Measurements from ENCODE around the gene SH3BGRL2. TPM values are rescaled to one million over a fixed set of nuclear protein-coding genes. Genes with fewer than 3 reads are reported as not detected.

The SH3BGRL2 gene
- total and polyA plus RNA-seq, 4 donors = 23.8 to 71.3 (median 34.3) TPM

DNA sequence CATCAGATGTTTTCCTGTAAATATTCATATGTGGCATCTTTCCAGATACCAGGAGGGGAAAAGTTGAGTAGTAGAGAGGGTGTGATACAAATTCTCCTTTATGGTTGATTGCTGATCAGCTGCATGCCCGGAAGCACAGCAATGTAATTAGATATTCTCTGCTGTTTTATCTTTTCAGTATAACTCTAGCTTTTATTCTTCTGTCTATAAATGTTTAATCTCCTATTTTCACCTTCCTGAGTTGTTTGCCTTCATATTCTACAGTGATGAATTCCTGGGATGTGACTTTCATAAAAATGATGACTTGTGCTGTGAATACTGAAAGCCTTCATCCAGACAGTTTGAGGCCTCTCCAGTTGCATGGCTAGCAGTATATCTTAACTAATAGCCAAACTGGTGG is 53.7 kb downstream of the SH3BGRL2 start:
- H3K9ac ChIP-seq (ENCODE audit: low read depth in 1 of 2, low read length in 2 of 2) = no peak overlapping the region
- TF ChIP-seq JUND (IDR thresholded peaks at IDR 0.05) (no peak), EGR1 (IDR thresholded peaks at IDR 0.05; ENCODE audit: low read depth in 2 of 2) (no peak)
- TF ChIP-seq, protein P1, sequence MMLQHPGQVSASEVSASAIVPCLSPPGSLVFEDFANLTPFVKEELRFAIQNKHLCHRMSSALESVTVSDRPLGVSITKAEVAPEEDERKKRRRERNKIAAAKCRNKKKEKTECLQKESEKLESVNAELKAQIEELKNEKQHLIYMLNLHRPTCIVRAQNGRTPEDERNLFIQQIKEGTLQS (IDR thresholded peaks at IDR 0.05) = no peak
- TF ChIP-seq, protein P2, sequence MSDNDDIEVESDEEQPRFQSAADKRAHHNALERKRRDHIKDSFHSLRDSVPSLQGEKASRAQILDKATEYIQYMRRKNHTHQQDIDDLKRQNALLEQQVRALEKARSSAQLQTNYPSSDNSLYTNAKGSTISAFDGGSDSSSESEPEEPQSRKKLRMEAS (IDR thresholded peaks at IDR 0.05) = no peak
- TF ChIP-seq, protein P3, sequence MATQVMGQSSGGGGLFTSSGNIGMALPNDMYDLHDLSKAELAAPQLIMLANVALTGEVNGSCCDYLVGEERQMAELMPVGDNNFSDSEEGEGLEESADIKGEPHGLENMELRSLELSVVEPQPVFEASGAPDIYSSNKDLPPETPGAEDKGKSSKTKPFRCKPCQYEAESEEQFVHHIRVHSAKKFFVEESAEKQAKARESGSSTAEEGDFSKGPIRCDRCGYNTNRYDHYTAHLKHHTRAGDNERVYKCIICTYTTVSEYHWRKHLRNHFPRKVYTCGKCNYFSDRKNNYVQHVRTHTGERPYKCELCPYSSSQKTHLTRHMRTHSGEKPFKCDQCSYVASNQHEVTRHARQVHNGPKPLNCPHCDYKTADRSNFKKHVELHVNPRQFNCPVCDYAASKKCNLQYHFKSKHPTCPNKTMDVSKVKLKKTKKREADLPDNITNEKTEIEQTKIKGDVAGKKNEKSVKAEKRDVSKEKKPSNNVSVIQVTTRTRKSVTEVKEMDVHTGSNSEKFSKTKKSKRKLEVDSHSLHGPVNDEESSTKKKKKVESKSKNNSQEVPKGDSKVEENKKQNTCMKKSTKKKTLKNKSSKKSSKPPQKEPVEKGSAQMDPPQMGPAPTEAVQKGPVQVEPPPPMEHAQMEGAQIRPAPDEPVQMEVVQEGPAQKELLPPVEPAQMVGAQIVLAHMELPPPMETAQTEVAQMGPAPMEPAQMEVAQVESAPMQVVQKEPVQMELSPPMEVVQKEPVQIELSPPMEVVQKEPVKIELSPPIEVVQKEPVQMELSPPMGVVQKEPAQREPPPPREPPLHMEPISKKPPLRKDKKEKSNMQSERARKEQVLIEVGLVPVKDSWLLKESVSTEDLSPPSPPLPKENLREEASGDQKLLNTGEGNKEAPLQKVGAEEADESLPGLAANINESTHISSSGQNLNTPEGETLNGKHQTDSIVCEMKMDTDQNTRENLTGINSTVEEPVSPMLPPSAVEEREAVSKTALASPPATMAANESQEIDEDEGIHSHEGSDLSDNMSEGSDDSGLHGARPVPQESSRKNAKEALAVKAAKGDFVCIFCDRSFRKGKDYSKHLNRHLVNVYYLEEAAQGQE (IDR thresholded peaks at IDR 0.05) = no peak
- H3K4me1 ChIP-seq (ENCODE audit: control insufficient read depth in 4 of 4, insufficient read depth in 4 of 4, low read length in 3 of 4) = peaks cover 0 to 3% (median 1%) of the 10 kb centered on the region in 4 donors
- WGBS = 88% methylated on average over 1 of the region's 1 CpG
- DNase-seq (ENCODE audit: low spot score) = no peak
- H3K9me3 ChIP-seq (ENCODE audit: control insufficient read depth in 4 of 4, low read length in 3 of 4) = no peaks in the 10 kb centered on the region
- no peaks in the 10 kb centered on the region for H3K27me3 ChIP-seq (ENCODE audit: control insufficient read depth in 4 of 4, insufficient read depth in 4 of 4, low read length in 3 of 4)
- H3K27ac ChIP-seq (ENCODE audit: low read depth in 1 of 2, low read length in 2 of 2) = no peak overlapping the region
- H3K4me3 ChIP-seq (ENCODE audit: low read depth in 1 of 3, low read length in 3 of 3) = no peak overlapping the region
- H3K36me3 ChIP-seq (ENCODE audit: control insufficient read depth in 4 of 4, insufficient read depth in 3 of 4, low read depth in 1 of 4, low read length in 3 of 4) = no peaks in the 10 kb centered on the region

DNA sequence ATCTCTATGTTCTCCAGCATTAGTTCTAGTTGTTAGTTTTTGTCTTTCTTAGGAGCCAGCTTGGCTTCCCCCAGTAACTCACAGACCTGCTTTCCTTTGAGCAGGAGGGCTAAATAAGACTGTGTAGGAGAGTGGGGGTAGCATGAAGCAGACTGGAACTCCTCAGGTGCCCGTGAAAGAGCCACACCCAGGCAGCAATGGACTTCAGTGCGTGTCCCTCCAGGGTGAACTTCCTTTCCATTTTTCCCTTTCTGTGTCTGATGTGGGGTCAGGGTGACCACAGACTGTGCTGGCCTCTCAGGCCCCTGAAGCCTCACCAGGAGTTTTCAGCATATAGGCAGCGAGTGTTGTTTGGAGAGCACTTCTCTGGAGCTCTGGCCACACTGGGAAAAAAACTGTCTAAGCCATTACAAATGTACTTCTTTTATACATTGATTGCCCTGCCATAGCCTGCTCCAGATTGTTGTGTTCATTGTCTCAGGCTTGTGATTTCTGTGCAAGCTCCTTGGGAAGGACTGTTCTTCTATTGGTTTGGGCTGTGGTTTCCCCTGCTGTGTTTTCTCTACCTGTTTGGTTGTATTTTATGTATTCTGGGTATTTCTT is 55.7 kb downstream of the SH3BGRL2 start:
- 78% methylated on average over 3 of the region's 3 CpGs for WGBS
- DNase-seq (ENCODE audit: low spot score) = no peak
- Histone ChIP-seq H3K27me3 (ENCODE audit: control insufficient read depth in 4 of 4, insufficient read depth in 4 of 4, low read length in 3 of 4) (no peaks in the 10 kb centered on the region), H3K9ac (ENCODE audit: low read depth in 1 of 2, low read length in 2 of 2) (no peak overlapping the region), H3K27ac (ENCODE audit: low read depth in 1 of 2, low read length in 2 of 2) (no peak overlapping the region), H3K4me1 (ENCODE audit: control insufficient read depth in 4 of 4, insufficient read depth in 4 of 4, low read length in 3 of 4) (peaks cover 0 to 3% (median 1%) of the 10 kb centered on the region in 4 donors), H3K9me3 (ENCODE audit: control insufficient read depth in 4 of 4, low read length in 3 of 4) (no peaks in the 10 kb centered on the region), H3K36me3 (ENCODE audit: control insufficient read depth in 4 of 4, insufficient read depth in 3 of 4, low read depth in 1 of 4, low read length in 3 of 4) (peaks cover 0 to 2% (median 0%) of the 10 kb centered on the region in 4 donors), H3K4me3 (ENCODE audit: low read depth in 1 of 3, low read length in 3 of 3) (no peak overlapping the region)
- TF ChIP-seq, protein P1 (IDR thresholded peaks at IDR 0.05) = no peak
- TF ChIP-seq, protein P4, sequence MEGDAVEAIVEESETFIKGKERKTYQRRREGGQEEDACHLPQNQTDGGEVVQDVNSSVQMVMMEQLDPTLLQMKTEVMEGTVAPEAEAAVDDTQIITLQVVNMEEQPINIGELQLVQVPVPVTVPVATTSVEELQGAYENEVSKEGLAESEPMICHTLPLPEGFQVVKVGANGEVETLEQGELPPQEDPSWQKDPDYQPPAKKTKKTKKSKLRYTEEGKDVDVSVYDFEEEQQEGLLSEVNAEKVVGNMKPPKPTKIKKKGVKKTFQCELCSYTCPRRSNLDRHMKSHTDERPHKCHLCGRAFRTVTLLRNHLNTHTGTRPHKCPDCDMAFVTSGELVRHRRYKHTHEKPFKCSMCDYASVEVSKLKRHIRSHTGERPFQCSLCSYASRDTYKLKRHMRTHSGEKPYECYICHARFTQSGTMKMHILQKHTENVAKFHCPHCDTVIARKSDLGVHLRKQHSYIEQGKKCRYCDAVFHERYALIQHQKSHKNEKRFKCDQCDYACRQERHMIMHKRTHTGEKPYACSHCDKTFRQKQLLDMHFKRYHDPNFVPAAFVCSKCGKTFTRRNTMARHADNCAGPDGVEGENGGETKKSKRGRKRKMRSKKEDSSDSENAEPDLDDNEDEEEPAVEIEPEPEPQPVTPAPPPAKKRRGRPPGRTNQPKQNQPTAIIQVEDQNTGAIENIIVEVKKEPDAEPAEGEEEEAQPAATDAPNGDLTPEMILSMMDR (IDR thresholded peaks at IDR 0.05; ENCODE audit: low read depth, low read length, missing input control) = no peak
- TF ChIP-seq, protein P3 (IDR thresholded peaks at IDR 0.05) = no peak
- TF ChIP-seq HNF4A (conservative IDR thresholded peaks at IDR 0.05) (no peak), RXRA (IDR thresholded peaks at IDR 0.05) (no peak), FOXA1 (IDR thresholded peaks at IDR 0.05) (no peak), HNF4G (IDR thresholded peaks at IDR 0.05) (no peak), TAF1 (conservative IDR thresholded peaks at IDR 0.05) (no peak), SP1 (IDR thresholded peaks at IDR 0.05) (no peak), EGR1 (IDR thresholded peaks at IDR 0.05; ENCODE audit: low read depth in 2 of 2) (no peak), NR2F2 (IDR thresholded peaks at IDR 0.05) (no peak), FOXA2 (IDR thresholded peaks at IDR 0.05) (no peak), GABPA (IDR thresholded peaks at IDR 0.05 in 1 of 2, conservative IDR thresholded peaks at IDR 0.05 in 1 of 2) (no peak), RAD21 (IDR thresholded peaks at IDR 0.05) (no peak), JUND (IDR thresholded peaks at IDR 0.05) (no peak), YY1 (IDR thresholded peaks at IDR 0.05) (no peak)
- TF ChIP-seq, protein P2 (IDR thresholded peaks at IDR 0.05) = no peak
- TF ChIP-seq, protein P5, sequence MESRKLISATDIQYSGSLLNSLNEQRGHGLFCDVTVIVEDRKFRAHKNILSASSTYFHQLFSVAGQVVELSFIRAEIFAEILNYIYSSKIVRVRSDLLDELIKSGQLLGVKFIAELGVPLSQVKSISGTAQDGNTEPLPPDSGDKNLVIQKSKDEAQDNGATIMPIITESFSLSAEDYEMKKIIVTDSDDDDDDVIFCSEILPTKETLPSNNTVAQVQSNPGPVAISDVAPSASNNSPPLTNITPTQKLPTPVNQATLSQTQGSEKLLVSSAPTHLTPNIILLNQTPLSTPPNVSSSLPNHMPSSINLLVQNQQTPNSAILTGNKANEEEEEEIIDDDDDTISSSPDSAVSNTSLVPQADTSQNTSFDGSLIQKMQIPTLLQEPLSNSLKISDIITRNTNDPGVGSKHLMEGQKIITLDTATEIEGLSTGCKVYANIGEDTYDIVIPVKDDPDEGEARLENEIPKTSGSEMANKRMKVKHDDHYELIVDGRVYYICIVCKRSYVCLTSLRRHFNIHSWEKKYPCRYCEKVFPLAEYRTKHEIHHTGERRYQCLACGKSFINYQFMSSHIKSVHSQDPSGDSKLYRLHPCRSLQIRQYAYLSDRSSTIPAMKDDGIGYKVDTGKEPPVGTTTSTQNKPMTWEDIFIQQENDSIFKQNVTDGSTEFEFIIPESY (IDR thresholded peaks at IDR 0.05) = no peak

All from liver (tissue), 9 donors.